HG03520 (cell line): Measurements from ENCODE around the gene CD84.
"Not testable (repeated sequence)": the region's sequence is repeated elsewhere in the genome, so short reads cannot be mapped to it uniquely, and the experiment has no call there.

Source experiments
- ATAC-seq: cut with Tn5 transposase; IDR thresholded peaks from one replicate; pipeline ENCODE4 v1.9.1; 2021; ENCODE audit warnings: mild to moderate bottlenecking, moderate library complexity; ENCODE audit not compliant: unreplicated experiment

CD84 gene

GRCh38 chr1:160610569-160611242 lies 31.4 kb upstream of the CD84 start:
- ATAC-seq, result no peak

GRCh38 chr1:160608941-160609340 lies 29.6 kb upstream of the CD84 start:
- no peak for ATAC-seq

- no peak for ATAC-seq
Measured at GRCh38 chr1:160608514-160608913, 29.2 kb upstream of the CD84 start.

GRCh38 chr1:160608057-160608456 lies 28.8 kb upstream of the CD84 start:
- no peak for ATAC-seq

GRCh38 chr1:160607672-160608032 lies 28.4 kb upstream of the CD84 start:
- no peak for ATAC-seq

GRCh38 chr1:160607011-160607671 lies 27.8 kb upstream of the CD84 start:
- ATAC-seq, result peak; percentile 72

- no peak for ATAC-seq
Measured at GRCh38 chr1:160606611-160607010, 27.3 kb upstream of the CD84 start.

GRCh38 chr1:160605792-160606479 lies 26.6 kb upstream of the CD84 start:
- ATAC-seq, result no peak

GRCh38 chr1:160605205-160605604 lies 25.9 kb upstream of the CD84 start:
- ATAC-seq, result no peak

GRCh38 chr1:160597705-160598104 lies 18.4 kb upstream of the CD84 start:
- ATAC-seq, result no peak

- ATAC-seq, result no peak
Measured at GRCh38 chr1:160597051-160597450, 17.8 kb upstream of the CD84 start.

- ATAC-seq, result no peak
Measured at GRCh38 chr1:160590488-160590887, 11.2 kb upstream of the CD84 start.

GRCh38 chr1:160588468-160588867 lies 9.2 kb upstream of the CD84 start:
- no peak for ATAC-seq

- no peak for ATAC-seq
Measured at GRCh38 chr1:160584784-160585183, 5.5 kb upstream of the CD84 start.

- ATAC-seq, result not testable (repeated sequence)
Measured at GRCh38 chr1:160582976-160583375, 3.7 kb upstream of the CD84 start.

- no peak for ATAC-seq
Measured at GRCh38 chr1:160581961-160582360, 2.7 kb upstream of the CD84 start.

GRCh38 chr1:160580221-160580812 lies 1.0 kb upstream of the CD84 start:
- no peak for ATAC-seq

GRCh38 chr1:160578525-160579191 lies 638 bp downstream of the CD84 start:
- ATAC-seq, result no peak

- no peak for ATAC-seq
Measured at GRCh38 chr1:160578175-160578524, 1.1 kb downstream of the CD84 start.

- ATAC-seq, result no peak
Measured at GRCh38 chr1:160577671-160578070, 1.6 kb downstream of the CD84 start.

GRCh38 chr1:160576884-160577283 lies 2.4 kb downstream of the CD84 start:
- ATAC-seq, result no peak
